ENCODE results near the gene SHROOM3.

Gene SHROOM3

DNA sequence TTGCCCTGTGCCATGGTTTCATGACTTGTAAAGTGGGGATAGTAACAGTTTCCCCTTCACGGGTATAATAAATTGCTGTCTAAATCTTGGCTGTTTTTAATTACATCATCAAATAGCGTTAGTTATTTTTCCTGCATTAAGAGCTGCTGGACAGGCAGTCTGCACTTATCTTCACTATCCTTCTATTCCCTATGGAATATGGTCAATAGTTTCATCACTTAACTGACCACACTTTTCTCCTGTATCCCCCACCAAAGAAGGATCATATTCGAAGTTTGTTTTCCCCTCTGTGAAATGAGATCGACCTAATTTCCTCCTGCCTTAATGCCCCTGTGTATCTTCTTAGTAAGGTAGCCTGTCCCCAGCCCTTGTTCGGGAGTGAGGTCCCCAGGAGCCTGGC, 133.2 kb downstream of the SHROOM3 start:
- TF ChIP-seq, protein P1, sequence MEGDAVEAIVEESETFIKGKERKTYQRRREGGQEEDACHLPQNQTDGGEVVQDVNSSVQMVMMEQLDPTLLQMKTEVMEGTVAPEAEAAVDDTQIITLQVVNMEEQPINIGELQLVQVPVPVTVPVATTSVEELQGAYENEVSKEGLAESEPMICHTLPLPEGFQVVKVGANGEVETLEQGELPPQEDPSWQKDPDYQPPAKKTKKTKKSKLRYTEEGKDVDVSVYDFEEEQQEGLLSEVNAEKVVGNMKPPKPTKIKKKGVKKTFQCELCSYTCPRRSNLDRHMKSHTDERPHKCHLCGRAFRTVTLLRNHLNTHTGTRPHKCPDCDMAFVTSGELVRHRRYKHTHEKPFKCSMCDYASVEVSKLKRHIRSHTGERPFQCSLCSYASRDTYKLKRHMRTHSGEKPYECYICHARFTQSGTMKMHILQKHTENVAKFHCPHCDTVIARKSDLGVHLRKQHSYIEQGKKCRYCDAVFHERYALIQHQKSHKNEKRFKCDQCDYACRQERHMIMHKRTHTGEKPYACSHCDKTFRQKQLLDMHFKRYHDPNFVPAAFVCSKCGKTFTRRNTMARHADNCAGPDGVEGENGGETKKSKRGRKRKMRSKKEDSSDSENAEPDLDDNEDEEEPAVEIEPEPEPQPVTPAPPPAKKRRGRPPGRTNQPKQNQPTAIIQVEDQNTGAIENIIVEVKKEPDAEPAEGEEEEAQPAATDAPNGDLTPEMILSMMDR (IDR thresholded peaks at IDR 0.05; ENCODE audit: insufficient read depth, low read length, poor library complexity, severe bottlenecking), result no peak
- no peak for TF ChIP-seq EZH2phosphoT487 (conservative IDR thresholded peaks at IDR 0.05; ENCODE audit: low read length)
- no peaks in the 10 kb centered on the region for H3K27me3 ChIP-seq (ENCODE audit: low read length)

DNA sequence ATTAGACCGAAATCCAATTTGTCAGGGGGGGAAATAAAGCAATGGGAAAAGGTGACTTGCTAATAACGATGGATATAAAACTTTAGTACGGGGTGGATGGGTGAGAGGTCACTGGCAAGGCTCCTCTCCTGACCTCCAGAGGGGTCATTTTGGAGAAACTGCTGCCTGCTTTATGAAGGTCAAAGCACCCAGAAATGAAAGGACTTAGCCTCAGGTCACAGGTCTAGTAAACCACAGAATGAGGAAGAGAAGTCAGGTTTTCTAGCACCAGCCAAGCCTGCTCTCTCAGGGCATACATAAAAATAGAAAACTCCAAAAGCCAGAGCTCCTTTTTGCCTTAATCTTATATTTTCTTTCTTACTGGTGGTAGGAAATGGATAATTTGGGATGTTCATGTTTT, 134.2 kb downstream of the SHROOM3 start:
- Histone ChIP-seq H3F3A (ENCODE audit: insufficient read depth) (no peaks in the 10 kb centered on the region), H3K27ac (ENCODE audit: low read depth, low read length) (no peak overlapping the region), H4K20me1 (ENCODE audit: low read depth, low read length) (no peaks in the 10 kb centered on the region), H3K9me2 (replicated peaks; ENCODE audit: insufficient read depth, low read length) (no peaks in the 10 kb centered on the region), H2AFZ (ENCODE audit: low read depth, low read length, severe bottlenecking) (no peak overlapping the region), H3K9ac (ENCODE audit: low read length) (no peak overlapping the region), H3K27me3 (ENCODE audit: low read length) (no peaks in the 10 kb centered on the region), H3K4me2 (ENCODE audit: low read depth, low read length, poor library complexity, severe bottlenecking) (no peak overlapping the region), H3K4me3 (ENCODE audit: insufficient read depth, low read length, poor library complexity, severe bottlenecking) (no peak overlapping the region), H3K9me3 (ENCODE audit: insufficient read depth, low read length) (no peaks in the 10 kb centered on the region), H3K36me3 (ENCODE audit: low read length) (no peaks in the 10 kb centered on the region), H3K79me2 (ENCODE audit: insufficient read depth, low read length) (no peaks in the 10 kb centered on the region)
- TF ChIP-seq EZH2phosphoT487 (conservative IDR thresholded peaks at IDR 0.05; ENCODE audit: low read length), result no peak
- TF ChIP-seq, protein P1 (IDR thresholded peaks at IDR 0.05; ENCODE audit: insufficient read depth, low read length, poor library complexity, severe bottlenecking), result no peak

More for the DNA sequence above, 133.2 kb downstream of the SHROOM3 start:
- Histone ChIP-seq H3K9me3 (ENCODE audit: insufficient read depth, low read length) (no peaks in the 10 kb centered on the region), H3K9ac (ENCODE audit: low read length) (no peak overlapping the region), H2AFZ (ENCODE audit: low read depth, low read length, severe bottlenecking) (no peak overlapping the region), H3K4me2 (ENCODE audit: low read depth, low read length, poor library complexity, severe bottlenecking) (no peak overlapping the region), H3K27ac (ENCODE audit: low read depth, low read length) (no peak overlapping the region), H3F3A (ENCODE audit: insufficient read depth) (no peaks in the 10 kb centered on the region), H4K20me1 (ENCODE audit: low read depth, low read length) (no peaks in the 10 kb centered on the region), H3K79me2 (ENCODE audit: insufficient read depth, low read length) (no peaks in the 10 kb centered on the region), H3K9me2 (replicated peaks; ENCODE audit: insufficient read depth, low read length) (no peaks in the 10 kb centered on the region), H3K36me3 (ENCODE audit: low read length) (no peaks in the 10 kb centered on the region), H3K4me3 (ENCODE audit: insufficient read depth, low read length, poor library complexity, severe bottlenecking) (no peak overlapping the region)

- Histone ChIP-seq H4K20me1 (ENCODE audit: low read depth, low read length) (no peaks in the 10 kb centered on the region), H3K27ac (ENCODE audit: low read depth, low read length) (no peak overlapping the region), H3K36me3 (ENCODE audit: low read length) (no peaks in the 10 kb centered on the region), H2AFZ (ENCODE audit: low read depth, low read length, severe bottlenecking) (no peak overlapping the region), H3K27me3 (ENCODE audit: low read length) (no peaks in the 10 kb centered on the region), H3K9me2 (replicated peaks; ENCODE audit: insufficient read depth, low read length) (no peaks in the 10 kb centered on the region), H3K79me2 (ENCODE audit: insufficient read depth, low read length) (no peaks in the 10 kb centered on the region), H3K4me3 (ENCODE audit: insufficient read depth, low read length, poor library complexity, severe bottlenecking) (no peak overlapping the region), H3F3A (ENCODE audit: insufficient read depth) (no peaks in the 10 kb centered on the region), H3K9ac (ENCODE audit: low read length) (no peak overlapping the region), H3K4me2 (ENCODE audit: low read depth, low read length, poor library complexity, severe bottlenecking) (no peak overlapping the region), H3K9me3 (ENCODE audit: insufficient read depth, low read length) (no peaks in the 10 kb centered on the region)
- TF ChIP-seq, protein P1 (IDR thresholded peaks at IDR 0.05; ENCODE audit: insufficient read depth, low read length, poor library complexity, severe bottlenecking), result no peak
- no peak for TF ChIP-seq EZH2phosphoT487 (conservative IDR thresholded peaks at IDR 0.05; ENCODE audit: low read length)
These were observed 134.7 kb downstream of the SHROOM3 start for GRCh38 chr4:76569706-76570105.
